Measurements from ENCODE around the gene JAK2. TPM values are rescaled to one million over a fixed set of nuclear protein-coding genes. Genes with fewer than 3 reads are reported as not detected.
A peak's percentile ranks its signal among the peaks of the same experiment; 100 is the strongest.
"Not testable (repeated sequence)": the region's sequence is repeated elsewhere in the genome, so short reads cannot be mapped to it uniquely, and the experiment has no call there.

Gene JAK2
- 10 to 100 TPM; 10.2 to 17.6 (median 14.1) TPM for polyA plus RNA-seq (ENCODE audit: insufficient read depth in 1 of 5, insufficient read length in 5 of 5, low replicate concordance in 1 of 5)
- long read RNA-seq, donor 1, full-length matches to known transcripts, result 1 of 1 reads
- long read RNA-seq, donor 1, partial matches to known transcripts, result 0 of 1 reads
- long read RNA-seq, donor 1, other reads (novel, unspliced or antisense), result 0 of 1 reads
- long read RNA-seq, donor 2, full-length matches to known transcripts, result 1 of 1 reads
- long read RNA-seq, donor 2, partial matches to known transcripts, result 0 of 1 reads
- long read RNA-seq, donor 2, other reads (novel, unspliced or antisense), result 0 of 1 reads
- long read RNA-seq, donor 3, result 0 reads
- long read RNA-seq, donor 4, result 0 reads
- long read RNA-seq, donor 5, result 0 reads
- long read RNA-seq, donor 6, result 0 reads
- long read RNA-seq, donor 7, partial matches to known transcripts, result 0 of 1 reads
- long read RNA-seq, donor 7, other reads (novel, unspliced or antisense), result 0 of 1 reads
- long read RNA-seq, donor 8, result 0 reads

GRCh38 chr9:4984621-4985385, at the start of gene JAK2:
Gene JAK2 (plus strand): TSS chr9:4985272. CDS start chr9:5021988, 36,716 bp downstream.
- DNase-seq, result peak; percentile 93

GRCh38 chr9:4936277-4936676, 48.8 kb upstream of the JAK2 start:
- no peak for DNase-seq

DNA sequence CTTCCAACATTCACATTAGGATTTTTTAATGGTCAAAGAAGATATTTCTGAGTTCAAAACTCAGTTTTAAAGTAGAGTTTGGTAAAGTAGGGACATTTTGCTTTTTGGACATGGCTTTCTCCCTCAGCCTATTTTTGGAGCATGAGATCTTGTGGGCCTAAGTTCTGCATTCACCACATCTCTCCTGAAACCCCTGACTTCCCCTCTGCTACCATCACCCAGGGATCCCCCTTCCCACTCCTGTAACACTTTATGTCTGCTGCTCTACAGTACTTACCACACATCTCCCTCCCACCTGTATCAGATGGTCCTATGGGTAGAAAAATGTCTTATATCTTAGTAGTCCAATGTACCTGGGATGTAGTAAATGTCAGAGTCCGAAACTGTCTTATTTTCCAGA, 48.2 kb upstream of the JAK2 start:
- no peak for DNase-seq

DNA sequence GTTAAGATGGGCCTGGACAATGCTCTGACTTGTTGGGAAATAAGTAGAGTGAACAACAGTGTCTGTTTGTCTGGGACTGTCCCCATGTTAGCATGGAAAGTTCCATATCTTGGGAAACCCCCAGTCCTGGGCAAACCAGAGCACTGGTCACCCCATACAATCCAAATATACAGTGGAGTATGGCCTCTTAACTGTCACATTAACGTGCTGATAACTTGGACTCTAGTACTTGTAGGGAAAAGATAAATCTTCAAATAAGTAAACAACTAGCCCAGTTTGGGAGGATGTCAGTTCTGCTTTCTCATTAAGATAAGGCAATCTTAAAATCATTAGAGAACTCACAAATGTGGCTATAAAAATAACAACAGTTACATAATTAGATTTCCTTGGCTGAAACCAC, 47.6 kb upstream of the JAK2 start:
- DNase-seq, result no peak

GRCh38 chr9:4938496-4938895, 46.6 kb upstream of the JAK2 start:
- no peak for DNase-seq

DNA sequence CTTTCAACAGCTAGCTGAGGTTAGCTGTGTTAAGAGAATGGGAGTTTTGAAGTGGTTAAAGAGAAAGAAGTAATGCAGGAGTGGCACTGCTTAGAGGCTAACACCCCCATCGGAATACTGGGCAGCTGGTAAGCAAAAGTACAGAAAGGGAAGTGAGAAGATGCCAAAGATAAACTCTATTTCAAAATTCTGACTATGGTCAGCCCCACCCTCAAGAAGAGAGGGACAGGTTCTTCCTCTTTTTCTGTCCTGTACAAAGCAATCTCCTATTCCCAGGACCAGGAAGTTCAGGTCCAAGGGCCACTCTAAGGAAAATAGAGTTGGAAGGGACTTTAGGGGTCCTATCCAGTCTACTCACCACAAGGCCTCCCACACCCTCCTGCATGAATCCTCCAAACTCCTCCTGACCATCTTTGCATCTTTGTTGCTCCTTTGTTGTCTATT, 45.9 kb upstream of the JAK2 start:
- no peak for DNase-seq

- DNase-seq, result not testable (repeated sequence)
These were observed 42.9 kb upstream of the JAK2 start for GRCh38 chr9:4942042-4942691.

DNA sequence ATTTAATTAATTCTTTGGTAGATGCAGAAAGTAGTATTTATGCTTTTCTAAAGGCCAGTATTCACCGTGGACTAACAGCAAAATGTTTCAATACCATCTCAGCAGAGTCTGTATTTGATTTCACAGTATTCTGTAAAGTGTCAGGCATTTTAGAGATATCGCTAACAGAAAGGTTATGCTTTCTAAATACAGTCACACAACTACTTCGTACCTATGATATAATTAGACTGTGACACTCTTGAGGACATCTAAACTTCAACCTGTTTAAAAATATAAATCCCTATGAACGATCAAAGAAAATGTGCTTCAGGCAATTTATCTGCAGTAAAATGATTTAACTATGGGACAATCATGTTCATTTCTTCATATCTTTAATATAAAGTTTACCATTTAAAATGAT, 41.7 kb upstream of the JAK2 start:
- no peak for DNase-seq

DNA sequence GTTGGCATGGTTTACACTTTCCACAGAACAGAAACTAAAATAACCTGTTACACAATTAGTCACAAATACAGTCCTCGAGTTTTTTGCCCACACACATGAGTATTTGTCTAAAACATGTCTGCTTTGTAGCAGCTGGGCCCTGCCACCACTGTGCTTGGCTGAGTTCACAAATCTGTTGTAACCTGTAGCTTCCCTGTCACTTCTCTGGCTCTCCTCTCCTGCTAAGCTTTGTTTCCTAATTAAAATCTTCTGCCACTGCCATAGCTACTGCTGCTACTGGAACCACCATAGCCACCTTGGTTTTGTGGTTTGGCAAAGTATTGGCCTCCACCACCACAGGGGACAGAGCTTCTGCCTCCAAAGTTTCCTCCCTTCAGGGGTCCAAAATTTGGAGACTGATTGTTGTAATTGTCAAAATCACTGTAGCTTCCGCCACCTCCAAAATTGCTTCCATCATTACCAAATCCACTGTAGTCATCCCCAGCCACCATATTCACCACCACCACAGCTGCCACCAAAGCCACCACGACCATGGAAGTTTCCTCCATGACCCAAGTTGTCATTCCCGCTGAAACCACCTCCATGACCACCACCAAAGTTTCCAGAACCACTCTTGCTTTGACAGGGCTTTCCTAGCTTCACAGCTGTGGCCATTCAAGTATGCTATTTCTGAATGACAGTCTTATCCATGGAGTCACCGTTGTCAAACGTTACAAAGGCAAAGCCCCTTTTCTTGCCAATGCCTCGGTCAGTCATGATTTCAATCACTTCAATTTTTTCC, 40.5 kb upstream of the JAK2 start:
- not testable (repeated sequence) for DNase-seq

DNA sequence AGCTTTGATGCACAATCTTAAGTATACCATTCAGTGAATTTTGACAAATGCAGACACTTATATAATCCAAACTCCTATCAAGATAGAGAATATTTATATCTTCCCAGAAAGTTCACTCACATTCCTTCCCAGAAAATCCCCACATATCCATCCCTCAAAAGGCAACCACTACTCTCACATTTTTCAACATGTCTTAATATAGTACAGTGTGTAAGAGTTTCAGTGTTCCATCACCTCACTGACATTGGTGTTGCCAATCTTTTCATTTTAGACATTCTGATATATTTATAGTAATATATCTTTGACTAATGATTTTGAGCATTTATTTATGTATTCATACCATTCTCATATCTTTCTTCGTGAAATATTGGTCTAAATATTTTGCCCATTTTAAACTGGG, 38.1 kb upstream of the JAK2 start:
- DNase-seq, result no peak

DNA sequence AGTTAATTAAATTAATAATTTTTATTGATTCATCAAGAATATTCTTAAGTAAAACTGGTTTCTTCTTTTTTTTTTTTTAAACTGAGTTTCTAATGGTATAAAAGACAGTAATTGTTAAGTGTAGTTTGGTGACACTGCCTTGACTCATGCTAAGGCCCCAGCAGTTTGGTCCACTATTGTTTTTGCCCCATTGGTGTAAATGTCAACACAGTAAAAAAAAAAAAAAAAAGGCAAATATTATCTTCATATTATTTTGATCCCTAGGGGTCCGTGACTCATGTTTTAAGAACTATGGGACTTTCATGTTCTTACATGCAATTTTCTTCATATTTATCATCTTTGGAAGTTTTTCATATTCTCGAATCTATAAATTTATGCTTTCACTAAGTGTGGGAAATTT, 29.2 kb upstream of the JAK2 start:
- DNase-seq, result no peak

DNA sequence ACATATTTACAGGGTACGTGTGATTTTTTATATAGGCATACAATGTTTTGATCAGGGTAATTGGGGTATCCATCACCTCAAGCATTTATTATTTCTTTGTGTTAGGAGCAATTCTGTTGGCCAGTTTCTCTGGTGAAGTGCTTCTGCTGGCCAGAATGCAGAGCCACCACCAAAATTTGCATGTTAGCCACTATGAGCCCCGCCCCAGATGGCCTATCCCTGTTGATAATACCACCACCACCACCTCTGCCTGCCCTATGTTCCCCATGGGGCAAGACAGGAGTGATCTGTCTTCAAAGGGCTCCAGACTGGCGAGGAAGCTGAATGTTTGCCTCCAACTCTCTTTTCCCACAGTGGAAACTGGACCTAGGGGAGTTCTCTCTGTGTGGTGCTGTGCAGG, 26.0 kb upstream of the JAK2 start:
- DNase-seq, result no peak

DNA sequence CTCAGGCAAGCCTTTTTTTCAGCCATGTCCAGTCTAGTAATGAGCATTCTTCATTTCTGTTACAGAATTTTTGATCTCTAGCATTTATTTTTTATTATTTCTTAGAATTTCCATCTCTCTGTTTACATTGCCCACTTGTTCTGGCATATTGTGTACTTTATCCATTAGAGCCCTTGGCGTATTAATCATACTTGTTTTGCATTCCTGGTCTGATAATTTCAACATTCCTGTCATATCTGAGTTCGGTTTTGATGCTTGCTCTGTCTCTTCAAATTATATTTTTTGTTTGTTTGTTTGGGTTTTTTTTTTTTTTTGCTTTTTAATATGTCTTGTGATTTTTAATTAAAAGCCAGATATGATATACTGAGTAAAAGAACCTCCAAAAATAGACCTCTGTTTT, 23.0 kb upstream of the JAK2 start:
- no peak for DNase-seq

GRCh38 chr9:4964540-4964939, 20.5 kb upstream of the JAK2 start:
- DNase-seq, result no peak

GRCh38 chr9:4965174-4965821, 19.8 kb upstream of the JAK2 start:
- DNase-seq, result no peak

- no peak for DNase-seq
These were observed 17.5 kb upstream of the JAK2 start for GRCh38 chr9:4967523-4967922.

GRCh38 chr9:4969130-4969529, 15.9 kb upstream of the JAK2 start:
- no peak for DNase-seq

- no peak for DNase-seq
These were observed 14.0 kb upstream of the JAK2 start for GRCh38 chr9:4970970-4971641.

DNA sequence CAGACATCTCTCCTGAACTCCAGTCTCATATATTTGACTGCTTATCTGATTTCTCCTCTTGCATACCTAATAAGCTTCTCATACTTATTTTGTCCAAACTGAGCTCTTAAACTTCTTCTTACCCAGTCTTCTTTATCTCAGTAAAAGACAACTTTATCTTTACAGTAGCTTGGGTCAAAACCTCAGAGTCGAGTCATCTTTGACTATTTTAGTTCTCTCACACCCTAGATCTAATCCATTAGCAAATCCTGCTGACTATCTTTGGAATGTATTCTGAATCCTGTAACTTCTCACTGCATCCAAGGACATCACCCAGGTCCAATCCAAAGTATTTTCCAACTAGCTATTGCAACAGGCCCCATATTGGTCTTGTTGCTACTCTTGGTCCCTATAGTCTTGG, 11.8 kb upstream of the JAK2 start:
- no peak for DNase-seq

DNA sequence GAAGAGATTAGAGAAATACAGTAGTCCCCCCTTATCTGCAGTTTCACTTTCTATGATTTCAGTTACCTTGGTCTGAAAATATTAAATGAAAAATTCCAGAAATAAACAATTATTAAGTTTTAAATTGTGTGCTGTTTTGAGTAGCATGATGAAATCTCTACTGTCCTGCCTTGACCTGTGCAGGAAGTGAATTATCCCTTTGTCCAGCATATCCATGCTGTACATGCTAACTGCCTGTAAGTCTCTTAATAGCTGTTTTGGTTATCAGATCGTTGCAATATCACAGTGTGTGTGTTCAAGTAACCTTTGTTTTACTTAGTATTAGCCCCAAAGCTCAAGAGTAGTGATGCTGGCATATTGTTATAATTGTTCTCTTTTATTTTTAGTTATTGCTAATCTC, 11.2 kb upstream of the JAK2 start:
- no peak for DNase-seq

- no peak for DNase-seq
These were observed 5.8 kb upstream of the JAK2 start for GRCh38 chr9:4979239-4979638.

Data from right lung (tissue), 10 donors.